Mesenchymal stem cell (in vitro differentiated cells and primary cell): Measurements from ENCODE around the gene CLEC16A.

Experiments used
- DNase-seq: peaks from one replicate; pipeline ENCODE4 v3.0.0-alpha.2; 2013
- H2AFZ ChIP-seq: one replicate; pipeline ENCODE4 v1.6.1; 2013; ENCODE audit warnings: low read depth, mild to moderate bottlenecking, control low read depth, inconsistent platforms, low read length, moderate library complexity
- H2AK5ac ChIP-seq: 2 replicates; pipeline ENCODE4 v1.6.1; 2013; ENCODE audit warnings: low read length, moderate library complexity, mild to moderate bottlenecking, inconsistent platforms; ENCODE audit not compliant: severe bottlenecking
- H2BK120ac ChIP-seq: one replicate; pipeline ENCODE4 v1.6.1; 2013; ENCODE audit warnings: low read depth, mild to moderate bottlenecking, inconsistent platforms, low read length, moderate library complexity
- H2BK12ac ChIP-seq, 2 experiments: one replicate each; pipeline ENCODE4 v1.6.1; 2013; ENCODE audit warnings: inconsistent platforms in 2 of 2, low read length in 2 of 2, mild to moderate bottlenecking in 2 of 2, moderate library complexity in 2 of 2, control low read depth in 1 of 2
- H2BK15ac ChIP-seq: one replicate; pipeline ENCODE4 v1.6.1; 2013; ENCODE audit warnings: mild to moderate bottlenecking, low read depth, inconsistent platforms; ENCODE audit not compliant: poor library complexity, severe bottlenecking
- H2BK5ac ChIP-seq: 2 replicates; pipeline ENCODE4 v1.6.1; 2013; ENCODE audit warnings: low read depth, mild to moderate bottlenecking, low read length, control low read depth, inconsistent platforms; ENCODE audit not compliant: poor library complexity, severe bottlenecking
- H3K14ac ChIP-seq, 2 experiments: one replicate each; pipeline ENCODE4 v1.6.1; 2013; ENCODE audit warnings: inconsistent platforms in 2 of 2, low read length in 2 of 2, control low read depth in 1 of 2, mild to moderate bottlenecking in 1 of 2, moderate library complexity in 1 of 2
- H3K18ac ChIP-seq, 2 experiments: one replicate each; pipeline ENCODE4 v1.6.1; 2013; ENCODE audit warnings: inconsistent platforms in 2 of 2, low read length in 2 of 2, control low read depth in 1 of 2, low read depth in 1 of 2, mild to moderate bottlenecking in 1 of 2
- H3K23ac ChIP-seq, 2 experiments: one replicate each; pipeline ENCODE4 v1.6.1; 2013; ENCODE audit warnings: inconsistent platforms in 2 of 2, low read length in 2 of 2, mild to moderate bottlenecking in 2 of 2, moderate library complexity in 2 of 2, control low read depth in 1 of 2
- H3K27ac ChIP-seq: 2 replicates; pipeline ENCODE4 v1.5.1; 2013; ENCODE audit warnings: mild to moderate bottlenecking, moderate library complexity, low read length, control low read depth, inconsistent platforms; ENCODE audit not compliant: poor library complexity, severe bottlenecking
- H3K27me3 ChIP-seq, 2 experiments: 2 replicates each; pipeline versions ENCODE4 v1.6.1 to v1.7.0; 2013; ENCODE audit warnings: low read length in 2 of 2, mild to moderate bottlenecking in 2 of 2, moderate library complexity in 2 of 2, control low read depth in 1 of 2, inconsistent platforms in 1 of 2; ENCODE audit not compliant: control insufficient read depth in 1 of 2, insufficient read depth in 1 of 2
- H3K36me3 ChIP-seq, 2 experiments: 2 replicates each; pipeline versions ENCODE4 v1.6.1 to v1.7.0; 2013; ENCODE audit warnings: low read length in 2 of 2, control low read depth in 1 of 2, inconsistent platforms in 1 of 2, low read depth in 1 of 2, mild to moderate bottlenecking in 1 of 2; ENCODE audit not compliant: insufficient read depth in 2 of 2, control insufficient read depth in 1 of 2
- H3K4ac ChIP-seq, 2 experiments: one replicate each; pipeline ENCODE4 v1.6.1; 2013; ENCODE audit warnings: inconsistent platforms in 2 of 2, low read length in 2 of 2, mild to moderate bottlenecking in 2 of 2, moderate library complexity in 2 of 2, control low read depth in 1 of 2, low read depth in 1 of 2
- H3K4me1 ChIP-seq: 2 replicates; pipeline ENCODE4 v1.6.1; 2013; ENCODE audit warnings: low read depth, low read length, control low read depth; ENCODE audit not compliant: control insufficient read depth, insufficient read depth
- H3K4me2 ChIP-seq: 2 replicates; pipeline ENCODE4 v1.6.1; 2013; ENCODE audit warnings: low read length, mild to moderate bottlenecking, inconsistent platforms; ENCODE audit not compliant: poor library complexity, severe bottlenecking
- H3K4me3 ChIP-seq, 2 experiments: 2 replicates each; pipeline versions ENCODE4 v1.5.1 to v1.7.0; 2013; ENCODE audit warnings: low read length in 2 of 2, mild to moderate bottlenecking in 2 of 2, control low read depth in 1 of 2, low read depth in 1 of 2; ENCODE audit not compliant: insufficient read depth in 1 of 2
- H3K79me1 ChIP-seq: replicated peaks from 2 replicates; pipeline ENCODE4 v1.6.1; 2013; ENCODE audit warnings: mild to moderate bottlenecking, control low read depth, low read length, inconsistent platforms; ENCODE audit not compliant: poor library complexity, severe bottlenecking
- H3K9ac ChIP-seq: 2 replicates; pipeline ENCODE4 v1.7.0; 2013; ENCODE audit warnings: mild to moderate bottlenecking, low read length, moderate library complexity
- H3K9me3 ChIP-seq: 2 replicates; pipeline ENCODE4 v1.7.0; 2013; ENCODE audit warnings: mild to moderate bottlenecking, low read length; ENCODE audit not compliant: control insufficient read depth
- H4K8ac ChIP-seq: one replicate; pipeline ENCODE4 v1.6.1; 2013; ENCODE audit warnings: inconsistent platforms, mild to moderate bottlenecking, low read length, moderate library complexity
- H4K91ac ChIP-seq: one replicate; pipeline ENCODE4 v1.6.1; 2013; ENCODE audit warnings: mild to moderate bottlenecking, low read length, inconsistent platforms
- WGBS: methylation state at CpG from one replicate; pipeline ENCODE4 v1.1.7; 2013; ENCODE audit warnings: mixed read lengths; 5-methylcytosine and 5-hydroxymethylcytosine counted together

CLEC16A gene

GRCh38 chr16:11168386-11169051 is 224.2 kb downstream of the CLEC16A start:
- H4K8ac ChIP-seq = no peak overlapping the region
- no peak overlapping the region for H3K18ac ChIP-seq
- no peak overlapping the region for H3K4me3 ChIP-seq
- no peak overlapping the region for H4K91ac ChIP-seq
- H3K9ac ChIP-seq = no peak overlapping the region
- H3K4me2 ChIP-seq = no peak overlapping the region
- H2AFZ ChIP-seq = no peak overlapping the region
- peak overlapping the region in 1 of 2 experiments; percentile 19 for H2BK12ac ChIP-seq
- no peaks in the 10 kb centered on the region for H3K79me1 ChIP-seq
- DNase-seq = no peak
- H3K23ac ChIP-seq = no peak overlapping the region
- 92% methylated on average over 8 of the region's 9 CpGs for WGBS
- H3K36me3 ChIP-seq = peaks cover 26 to 71% of the 10 kb centered on the region in 2 experiments
- no peak overlapping the region for H2AK5ac ChIP-seq
- H3K9me3 ChIP-seq = no peaks in the 10 kb centered on the region
- no peak overlapping the region for H3K4ac ChIP-seq
- H3K27ac ChIP-seq = no peak overlapping the region
- peak overlapping the region in 1 of 2 experiments; percentile 12 for H3K14ac ChIP-seq
- H3K4me1 ChIP-seq = peaks cover 15% of the 10 kb centered on the region
- H2BK15ac ChIP-seq = no peak overlapping the region
- no peak overlapping the region for H2BK120ac ChIP-seq
- no peaks in the 10 kb centered on the region for H3K27me3 ChIP-seq
- no peak overlapping the region for H2BK5ac ChIP-seq

GRCh38 chr16:11169641-11170040 is 225.3 kb downstream of the CLEC16A start:
- Histone ChIP-seq H2BK15ac (no peak overlapping the region), H2AK5ac (no peak overlapping the region), H3K4me3 (no peak overlapping the region), H3K9ac (no peak overlapping the region), H4K8ac (no peak overlapping the region), H3K23ac (no peak overlapping the region), H3K4me2 (no peak overlapping the region), H3K4me1 (peaks cover 5% of the 10 kb centered on the region), H3K14ac (no peak overlapping the region), H2BK5ac (no peak overlapping the region), H2AFZ (no peak overlapping the region), H2BK12ac (no peak overlapping the region), H3K27me3 (no peaks in the 10 kb centered on the region), H3K79me1 (no peaks in the 10 kb centered on the region), H2BK120ac (no peak overlapping the region), H4K91ac (no peak overlapping the region), H3K27ac (no peak overlapping the region), H3K18ac (no peak overlapping the region), H3K9me3 (no peaks in the 10 kb centered on the region), H3K36me3 (peaks cover 29 to 79% of the 10 kb centered on the region in 2 experiments), H3K4ac (no peak overlapping the region)
- no peak for DNase-seq
- 93% methylated on average over 4 of the region's 4 CpGs for WGBS

- no peak overlapping the region for H3K9ac ChIP-seq
- H2BK15ac ChIP-seq = no peak overlapping the region
- H3K23ac ChIP-seq = no peak overlapping the region
- H3K4me3 ChIP-seq = no peak overlapping the region
- no peak overlapping the region for H2BK5ac ChIP-seq
- H2BK120ac ChIP-seq = no peak overlapping the region
- peaks cover 3% of the 10 kb centered on the region for H3K4me1 ChIP-seq
- no peak overlapping the region for H2BK12ac ChIP-seq
- H2AK5ac ChIP-seq = no peak overlapping the region
- no peak overlapping the region for H3K27ac ChIP-seq
- H3K4ac ChIP-seq = no peak overlapping the region
- DNase-seq = no peak
- no peaks in the 10 kb centered on the region for H3K79me1 ChIP-seq
- no peak overlapping the region for H4K8ac ChIP-seq
- H3K4me2 ChIP-seq = no peak overlapping the region
- no peaks in the 10 kb centered on the region for H3K9me3 ChIP-seq
- WGBS = 96% methylated on average over 7 of the region's 7 CpGs
- peaks cover 29 to 83% of the 10 kb centered on the region in 2 experiments for H3K36me3 ChIP-seq
- H2AFZ ChIP-seq = no peak overlapping the region
- H4K91ac ChIP-seq = no peak overlapping the region
- H3K14ac ChIP-seq = no peak overlapping the region
- H3K27me3 ChIP-seq = no peaks in the 10 kb centered on the region
- H3K18ac ChIP-seq = no peak overlapping the region
Observed at GRCh38 chr16:11170201-11170600, 225.8 kb downstream of the CLEC16A start.

- Histone ChIP-seq H3K14ac (no peak overlapping the region), H3K4me2 (no peak overlapping the region)
Observed at GRCh38 chr16:11170696-11171447, 226.5 kb downstream of the CLEC16A start.

More at GRCh38 chr16:11170696-11171447, 226.5 kb downstream of the CLEC16A start:
- no peak overlapping the region for H3K18ac ChIP-seq
- no peak overlapping the region for H2BK12ac ChIP-seq
- H3K4me3 ChIP-seq = no peak overlapping the region
- H3K4me1 ChIP-seq = peaks cover 3% of the 10 kb centered on the region
- no peak overlapping the region for H3K4ac ChIP-seq
- H3K27me3 ChIP-seq = no peaks in the 10 kb centered on the region
- no peak overlapping the region for H3K27ac ChIP-seq
- no peaks in the 10 kb centered on the region for H3K79me1 ChIP-seq
- no peak overlapping the region for H2AK5ac ChIP-seq
- H2BK15ac ChIP-seq = no peak overlapping the region
- no peak overlapping the region for H4K8ac ChIP-seq
- H4K91ac ChIP-seq = no peak overlapping the region
- no peak overlapping the region for H2AFZ ChIP-seq
- WGBS = 94% methylated on average over 19 of the region's 19 CpGs
- DNase-seq = no peak
- H2BK120ac ChIP-seq = no peak overlapping the region
- no peak overlapping the region for H3K9ac ChIP-seq
- H3K23ac ChIP-seq = no peak overlapping the region
- peaks cover 29 to 80% of the 10 kb centered on the region in 2 experiments for H3K36me3 ChIP-seq
- no peaks in the 10 kb centered on the region for H3K9me3 ChIP-seq
- H2BK5ac ChIP-seq = no peak overlapping the region
